Measurements from ENCODE around the gene PREB. TPM values are rescaled to one million over a fixed set of nuclear protein-coding genes. Genes with fewer than 3 reads are reported as not detected.

The PREB gene
- total and polyA plus RNA-seq, 2 of the 13 experiments (the other 11 are each of a cell fraction or from before 2014, with no cell fraction given) = 112 to 192 TPM

DNA sequence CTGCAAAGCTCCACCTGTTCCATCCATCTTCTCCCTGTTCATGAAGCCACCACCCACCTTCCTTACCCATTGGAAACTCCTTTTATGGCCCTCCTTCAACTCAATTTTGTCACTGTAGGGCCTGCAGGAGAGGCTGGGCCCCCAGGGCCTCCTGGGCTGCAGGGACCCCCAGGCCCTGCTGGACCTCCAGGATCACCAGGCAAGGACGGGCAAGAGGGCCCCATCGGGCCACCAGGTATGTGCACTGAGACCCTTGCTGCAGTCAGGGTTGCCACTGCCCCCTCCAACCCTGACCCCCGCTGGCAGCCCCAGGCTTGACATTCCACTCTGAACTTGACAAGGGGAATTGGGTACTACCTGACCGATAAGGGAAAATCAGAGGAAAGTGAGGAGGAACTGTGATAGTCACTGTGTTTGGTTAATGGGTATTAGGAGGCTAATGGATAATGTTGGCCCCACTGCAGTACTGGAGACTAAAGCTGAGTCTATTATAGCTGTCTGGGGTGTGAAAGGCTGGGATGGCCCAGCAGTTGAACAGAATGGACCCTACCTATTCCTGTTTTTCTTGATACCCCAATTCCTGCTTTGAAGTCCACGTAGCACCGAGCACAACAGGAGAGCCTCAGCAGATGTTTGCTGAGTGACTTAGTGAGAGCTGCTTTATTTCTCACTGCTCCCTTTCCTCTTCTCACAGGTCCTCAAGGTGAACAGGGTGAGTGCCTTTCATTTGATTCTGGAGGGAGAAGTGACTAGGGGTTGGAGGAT lies 50.0 kb downstream of the PREB start (continued):
- TF ChIP-seq PAWR (CRISPR knock-in tag; IDR thresholded peaks at IDR 0.05; ENCODE audit: borderline replicate concordance) = no peak
- TF ChIP-seq POLR2AphosphoS5 (IDR thresholded peaks at IDR 0.05; ENCODE audit: low read depth, low read length) = peak; percentile 18; the same call in 1 of the 2 replicates
- TF ChIP-seq, protein P1, sequence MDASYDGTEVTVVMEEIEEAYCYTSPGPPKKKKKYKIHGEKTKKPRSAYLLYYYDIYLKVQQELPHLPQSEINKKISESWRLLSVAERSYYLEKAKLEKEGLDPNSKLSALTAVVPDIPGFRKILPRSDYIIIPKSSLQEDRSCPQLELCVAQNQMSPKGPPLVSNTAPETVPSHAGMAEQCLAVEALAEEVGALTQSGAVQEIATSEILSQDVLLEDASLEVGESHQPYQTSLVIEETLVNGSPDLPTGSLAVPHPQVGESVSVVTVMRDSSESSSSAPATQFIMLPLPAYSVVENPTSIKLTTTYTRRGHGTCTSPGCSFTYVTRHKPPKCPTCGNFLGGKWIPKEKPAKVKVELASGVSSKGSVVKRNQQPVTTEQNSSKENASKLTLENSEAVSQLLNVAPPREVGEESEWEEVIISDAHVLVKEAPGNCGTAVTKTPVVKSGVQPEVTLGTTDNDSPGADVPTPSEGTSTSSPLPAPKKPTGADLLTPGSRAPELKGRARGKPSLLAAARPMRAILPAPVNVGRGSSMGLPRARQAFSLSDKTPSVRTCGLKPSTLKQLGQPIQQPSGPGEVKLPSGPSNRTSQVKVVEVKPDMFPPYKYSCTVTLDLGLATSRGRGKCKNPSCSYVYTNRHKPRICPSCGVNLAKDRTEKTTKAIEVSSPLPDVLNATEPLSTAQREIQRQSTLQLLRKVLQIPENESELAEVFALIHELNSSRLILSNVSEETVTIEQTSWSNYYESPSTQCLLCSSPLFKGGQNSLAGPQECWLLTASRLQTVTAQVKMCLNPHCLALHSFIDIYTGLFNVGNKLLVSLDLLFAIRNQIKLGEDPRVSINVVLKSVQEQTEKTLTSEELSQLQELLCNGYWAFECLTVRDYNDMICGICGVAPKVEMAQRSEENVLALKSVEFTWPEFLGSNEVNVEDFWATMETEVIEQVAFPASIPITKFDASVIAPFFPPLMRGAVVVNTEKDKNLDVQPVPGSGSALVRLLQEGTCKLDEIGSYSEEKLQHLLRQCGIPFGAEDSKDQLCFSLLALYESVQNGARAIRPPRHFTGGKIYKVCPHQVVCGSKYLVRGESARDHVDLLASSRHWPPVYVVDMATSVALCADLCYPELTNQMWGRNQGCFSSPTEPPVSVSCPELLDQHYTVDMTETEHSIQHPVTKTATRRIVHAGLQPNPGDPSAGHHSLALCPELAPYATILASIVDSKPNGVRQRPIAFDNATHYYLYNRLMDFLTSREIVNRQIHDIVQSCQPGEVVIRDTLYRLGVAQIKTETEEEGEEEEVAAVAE (CRISPR knock-in tag; IDR thresholded peaks at IDR 0.05; ENCODE audit: borderline replicate concordance) = no peak
- TF ChIP-seq, protein P2, sequence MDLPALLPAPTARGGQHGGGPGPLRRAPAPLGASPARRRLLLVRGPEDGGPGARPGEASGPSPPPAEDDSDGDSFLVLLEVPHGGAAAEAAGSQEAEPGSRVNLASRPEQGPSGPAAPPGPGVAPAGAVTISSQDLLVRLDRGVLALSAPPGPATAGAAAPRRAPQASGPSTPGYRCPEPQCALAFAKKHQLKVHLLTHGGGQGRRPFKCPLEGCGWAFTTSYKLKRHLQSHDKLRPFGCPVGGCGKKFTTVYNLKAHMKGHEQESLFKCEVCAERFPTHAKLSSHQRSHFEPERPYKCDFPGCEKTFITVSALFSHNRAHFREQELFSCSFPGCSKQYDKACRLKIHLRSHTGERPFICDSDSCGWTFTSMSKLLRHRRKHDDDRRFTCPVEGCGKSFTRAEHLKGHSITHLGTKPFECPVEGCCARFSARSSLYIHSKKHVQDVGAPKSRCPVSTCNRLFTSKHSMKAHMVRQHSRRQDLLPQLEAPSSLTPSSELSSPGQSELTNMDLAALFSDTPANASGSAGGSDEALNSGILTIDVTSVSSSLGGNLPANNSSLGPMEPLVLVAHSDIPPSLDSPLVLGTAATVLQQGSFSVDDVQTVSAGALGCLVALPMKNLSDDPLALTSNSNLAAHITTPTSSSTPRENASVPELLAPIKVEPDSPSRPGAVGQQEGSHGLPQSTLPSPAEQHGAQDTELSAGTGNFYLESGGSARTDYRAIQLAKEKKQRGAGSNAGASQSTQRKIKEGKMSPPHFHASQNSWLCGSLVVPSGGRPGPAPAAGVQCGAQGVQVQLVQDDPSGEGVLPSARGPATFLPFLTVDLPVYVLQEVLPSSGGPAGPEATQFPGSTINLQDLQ (CRISPR knock-in tag; IDR thresholded peaks at IDR 0.05) = no peak
- TF ChIP-seq ZNF143 (CRISPR knock-in tag; IDR thresholded peaks at IDR 0.05) = 0 out of 2 replicates have a peak, but pooled peaks have one; percentile 2
- no peak for TF ChIP-seq ZMAT3 (CRISPR knock-in tag; conservative IDR thresholded peaks at IDR 0.05)
- TF ChIP-seq ZNF264 (CRISPR knock-in tag; IDR thresholded peaks at IDR 0.05) = no peak
- no peak for TF ChIP-seq ZNF777 (CRISPR knock-in tag; IDR thresholded peaks at IDR 0.05)
- no peak; the same call in 1 of the 2 replicates for TF ChIP-seq KMT2A (CRISPR knock-in tag; IDR thresholded peaks at IDR 0.05)
- no peak for TF ChIP-seq ZNF468 (CRISPR knock-in tag; IDR thresholded peaks at IDR 0.05)
- TF ChIP-seq ZNF724P (CRISPR knock-in tag; IDR thresholded peaks at IDR 0.05; ENCODE audit: borderline replicate concordance) = no peak
- TF ChIP-seq SMC3 (IDR thresholded peaks at IDR 0.05; ENCODE audit: low read length) = no peak
- TF ChIP-seq, protein P3, sequence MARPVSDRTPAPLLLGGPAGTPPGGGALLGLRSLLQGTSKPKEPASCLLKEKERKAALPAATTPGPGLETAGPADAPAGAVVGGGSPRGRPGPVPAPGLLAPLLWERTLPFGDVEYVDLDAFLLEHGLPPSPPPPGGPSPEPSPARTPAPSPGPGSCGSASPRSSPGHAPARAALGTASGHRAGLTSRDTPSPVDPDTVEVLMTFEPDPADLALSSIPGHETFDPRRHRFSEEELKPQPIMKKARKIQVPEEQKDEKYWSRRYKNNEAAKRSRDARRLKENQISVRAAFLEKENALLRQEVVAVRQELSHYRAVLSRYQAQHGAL (CRISPR knock-in tag; IDR thresholded peaks at IDR 0.05; ENCODE audit: not compliant biosample characterization) = no peak
- TF ChIP-seq, protein P4, sequence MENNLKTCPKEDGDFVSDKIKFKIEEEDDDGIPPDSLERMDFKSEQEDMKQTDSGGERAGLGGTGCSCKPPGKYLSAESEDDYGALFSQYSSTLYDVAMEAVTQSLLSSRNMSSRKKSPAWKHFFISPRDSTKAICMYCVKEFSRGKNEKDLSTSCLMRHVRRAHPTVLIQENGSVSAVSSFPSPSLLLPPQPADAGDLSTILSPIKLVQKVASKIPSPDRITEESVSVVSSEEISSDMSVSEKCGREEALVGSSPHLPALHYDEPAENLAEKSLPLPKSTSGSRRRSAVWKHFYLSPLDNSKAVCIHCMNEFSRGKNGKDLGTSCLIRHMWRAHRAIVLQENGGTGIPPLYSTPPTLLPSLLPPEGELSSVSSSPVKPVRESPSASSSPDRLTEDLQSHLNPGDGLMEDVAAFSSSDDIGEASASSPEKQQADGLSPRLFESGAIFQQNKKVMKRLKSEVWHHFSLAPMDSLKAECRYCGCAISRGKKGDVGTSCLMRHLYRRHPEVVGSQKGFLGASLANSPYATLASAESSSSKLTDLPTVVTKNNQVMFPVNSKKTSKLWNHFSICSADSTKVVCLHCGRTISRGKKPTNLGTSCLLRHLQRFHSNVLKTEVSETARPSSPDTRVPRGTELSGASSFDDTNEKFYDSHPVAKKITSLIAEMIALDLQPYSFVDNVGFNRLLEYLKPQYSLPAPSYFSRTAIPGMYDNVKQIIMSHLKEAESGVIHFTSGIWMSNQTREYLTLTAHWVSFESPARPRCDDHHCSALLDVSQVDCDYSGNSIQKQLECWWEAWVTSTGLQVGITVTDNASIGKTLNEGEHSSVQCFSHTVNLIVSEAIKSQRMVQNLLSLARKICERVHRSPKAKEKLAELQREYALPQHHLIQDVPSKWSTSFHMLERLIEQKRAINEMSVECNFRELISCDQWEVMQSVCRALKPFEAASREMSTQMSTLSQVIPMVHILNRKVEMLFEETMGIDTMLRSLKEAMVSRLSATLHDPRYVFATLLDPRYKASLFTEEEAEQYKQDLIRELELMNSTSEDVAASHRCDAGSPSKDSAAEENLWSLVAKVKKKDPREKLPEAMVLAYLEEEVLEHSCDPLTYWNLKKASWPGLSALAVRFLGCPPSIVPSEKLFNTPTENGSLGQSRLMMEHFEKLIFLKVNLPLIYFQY (CRISPR knock-in tag; IDR thresholded peaks at IDR 0.05; ENCODE audit: borderline replicate concordance) = no peak
- TF ChIP-seq ZNF329 (CRISPR knock-in tag; IDR thresholded peaks at IDR 0.05; ENCODE audit: low read depth) = no peak
- TF ChIP-seq HMG20B (CRISPR knock-in tag; conservative IDR thresholded peaks at IDR 0.05) = no peak
- 0 out of 2 replicates have a peak, but pooled peaks have one; percentile 4 for TF ChIP-seq RFXAP (CRISPR knock-in tag; IDR thresholded peaks at IDR 0.05; ENCODE audit: borderline replicate concordance)
- no peak for TF ChIP-seq SRF (IDR thresholded peaks at IDR 0.05; ENCODE audit: low read depth, low read length)
- no peak for TF ChIP-seq MIXL1 (CRISPR knock-in tag; IDR thresholded peaks at IDR 0.05)

Measured in HepG2 (cell line).